ENCODE measurements around the gene FNIP1.
"Not testable (repeated sequence)": the region's sequence is repeated elsewhere in the genome, so short reads cannot be mapped to it uniquely, and the experiment has no call there.

Gene FNIP1

DNA sequence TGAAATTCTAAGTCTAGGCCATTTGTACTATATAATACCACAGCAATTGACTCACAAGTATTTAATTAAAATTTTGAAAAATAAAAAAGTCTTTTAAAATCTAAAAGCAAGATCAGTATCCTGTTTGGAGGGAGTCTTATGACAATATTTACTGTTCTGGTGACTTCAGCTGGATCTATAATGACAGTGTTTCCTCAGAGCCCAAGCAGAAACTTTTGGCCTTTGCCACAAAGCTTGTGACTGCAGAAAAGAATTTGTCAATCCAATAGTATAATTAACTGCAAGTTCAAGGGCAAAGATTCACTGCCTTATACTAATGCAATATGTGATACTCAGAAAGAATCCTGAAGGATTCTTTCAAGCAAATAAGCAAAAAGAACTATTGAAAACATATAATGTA is 112.2 kb downstream of the FNIP1 start:
- no peak for DNase-seq (ENCODE audit: low read depth in 2 of 2)

GRCh38 chr5:131684051-131684450 is 112.8 kb downstream of the FNIP1 start:
- no peak for DNase-seq (ENCODE audit: low read depth in 2 of 2)

DNA sequence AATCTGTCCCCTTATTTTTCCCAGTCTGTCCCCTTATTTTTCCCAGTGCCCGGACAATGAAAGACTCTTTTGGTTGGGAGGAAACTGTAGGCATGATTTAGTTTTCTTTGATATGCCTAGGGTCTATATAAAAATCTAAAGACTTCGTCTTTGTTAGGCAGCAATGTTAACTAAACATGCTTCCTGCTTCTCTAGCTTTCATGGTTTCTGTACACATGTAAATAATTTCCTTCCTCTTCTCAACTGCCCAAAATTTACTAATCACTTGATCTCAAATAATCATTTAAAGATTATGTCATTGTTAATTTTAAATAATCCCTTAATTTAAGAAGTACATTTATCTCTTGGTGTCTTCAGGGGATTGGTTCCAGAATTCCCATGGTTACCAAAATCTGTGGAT is 114.0 kb downstream of the FNIP1 start:
- no peak for DNase-seq (ENCODE audit: low read depth in 2 of 2)

DNA sequence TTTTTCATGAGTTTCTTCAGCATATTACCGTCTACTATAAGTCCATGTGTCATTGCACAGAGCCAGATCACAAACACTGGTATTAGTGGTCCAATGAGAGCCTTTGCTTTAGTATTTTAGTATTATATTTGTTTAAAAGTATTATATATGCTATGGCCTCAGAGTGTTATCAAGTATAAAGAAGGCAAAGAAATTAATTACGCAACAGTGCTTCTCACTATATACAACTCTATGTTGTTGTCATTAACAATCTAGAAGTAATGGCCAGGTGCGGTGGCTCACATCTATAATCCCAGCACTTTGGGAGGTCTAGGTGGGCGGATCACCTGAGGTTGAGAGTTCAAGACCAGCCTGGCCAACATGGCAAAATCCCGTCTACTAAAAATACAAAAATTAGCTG is 114.6 kb downstream of the FNIP1 start:
- DNase-seq (ENCODE audit: low read depth in 2 of 2), result no peak

DNA sequence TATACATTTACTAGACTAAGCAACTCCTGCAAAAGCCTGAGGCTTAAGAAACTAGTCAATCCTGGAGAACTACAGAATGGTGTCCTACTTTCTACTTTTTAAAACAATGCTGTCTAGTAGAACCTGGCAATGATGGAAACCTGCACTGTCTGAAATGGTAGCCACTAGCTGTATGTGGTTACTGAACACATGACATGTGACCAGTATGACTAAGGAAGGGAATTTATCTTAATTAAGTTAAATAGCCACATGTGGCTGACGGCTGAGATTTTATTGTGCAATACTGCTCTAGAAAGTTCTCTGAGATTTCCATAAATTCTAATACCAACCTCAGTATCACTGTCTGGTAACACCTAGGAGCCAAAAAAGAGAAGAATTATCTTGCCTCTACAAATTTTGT is 116.9 kb downstream of the FNIP1 start:
- no peak for DNase-seq (ENCODE audit: low read depth in 2 of 2)

DNA sequence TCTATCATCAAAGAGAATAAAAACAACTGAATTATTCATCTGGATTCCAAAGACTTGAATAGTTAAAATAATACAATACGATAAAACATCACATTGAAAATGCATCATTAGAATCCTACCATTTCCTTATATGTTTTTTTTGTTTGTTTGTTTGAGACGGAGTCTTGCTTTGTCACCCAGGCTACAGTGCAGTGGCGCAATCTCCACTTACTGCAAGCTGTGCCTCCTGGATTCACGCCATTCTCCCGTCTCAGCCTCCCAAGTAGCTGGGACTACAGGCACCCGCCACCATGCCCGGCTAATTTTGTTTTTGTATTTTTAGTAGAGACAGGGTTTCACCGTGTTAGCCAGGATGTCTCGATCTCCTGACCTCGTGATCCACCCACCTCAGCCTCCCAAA is 118.5 kb downstream of the FNIP1 start:
- not testable (repeated sequence) for DNase-seq (ENCODE audit: low read depth in 2 of 2)

DNA sequence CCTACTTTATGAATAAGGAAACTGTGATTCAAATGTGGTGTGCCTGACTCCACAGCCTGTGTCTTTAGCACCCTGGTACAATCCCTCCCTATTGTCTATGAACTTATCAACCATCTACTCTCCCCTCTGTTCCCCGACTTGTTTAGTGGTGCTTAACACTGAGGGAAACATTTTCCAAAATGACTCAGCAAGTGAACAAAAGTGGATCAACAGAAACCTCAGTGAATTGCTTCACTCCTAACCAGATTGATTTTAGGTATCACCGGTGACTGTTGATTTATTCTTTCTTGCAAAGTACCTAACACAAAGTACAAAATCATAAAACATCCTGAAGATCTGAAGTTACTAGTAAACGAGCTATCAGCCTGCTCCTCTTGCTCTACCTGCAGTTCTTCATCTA is 119.7 kb downstream of the FNIP1 start:
- no peak for DNase-seq (ENCODE audit: low read depth in 2 of 2)

DNA sequence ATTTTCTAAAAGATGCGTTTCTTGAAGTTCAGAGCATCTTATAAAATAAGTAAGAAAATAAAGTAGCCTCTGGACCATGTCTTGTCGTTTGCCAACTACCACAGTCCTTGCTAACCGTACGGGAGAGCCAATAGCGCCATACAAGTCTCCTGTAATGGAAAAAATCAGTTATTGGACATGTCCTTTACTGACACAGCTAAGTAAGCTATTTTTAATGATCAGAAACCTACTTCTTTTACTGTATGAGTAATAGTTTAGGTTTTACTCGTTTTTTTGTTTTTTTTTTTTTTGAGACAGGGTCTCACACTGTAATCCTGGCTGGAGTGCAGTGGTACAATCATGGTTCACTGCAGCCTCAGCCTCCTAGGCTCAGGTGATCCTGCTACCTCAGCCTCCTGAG is 124.0 kb downstream of the FNIP1 start:
- DNase-seq (ENCODE audit: low read depth in 2 of 2), result no peak

DNA sequence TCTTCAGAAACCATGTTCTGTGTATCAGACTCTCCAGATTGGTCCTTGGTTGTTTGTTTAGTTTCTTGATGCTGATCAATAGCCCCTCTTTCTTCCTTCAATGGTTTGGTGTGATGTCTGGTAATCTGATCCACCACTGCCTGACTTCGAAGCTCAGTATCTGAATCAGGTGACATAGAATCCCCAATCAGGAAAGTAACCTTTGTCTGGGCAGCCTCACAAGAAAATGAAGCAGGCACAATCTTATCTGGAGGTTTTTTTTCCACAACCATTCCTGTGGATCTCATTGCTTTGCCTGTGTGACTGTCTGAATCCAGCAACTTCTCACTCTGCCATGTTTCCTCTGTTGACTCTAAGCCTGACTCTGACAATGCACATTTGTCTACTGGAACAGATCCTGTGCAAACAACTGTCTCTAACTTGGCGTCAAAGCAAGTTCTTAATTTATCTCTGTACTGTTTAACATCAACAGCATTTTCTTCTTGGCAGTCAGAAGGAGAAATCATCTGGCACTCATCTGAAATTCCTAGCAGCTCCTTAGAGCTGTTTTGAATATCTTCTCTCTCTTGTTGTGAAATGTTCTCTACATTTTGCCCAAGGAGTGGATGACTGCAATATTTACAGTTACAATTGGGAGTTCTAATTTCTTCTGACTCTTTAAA is 124.7 kb downstream of the FNIP1 start:
- DNase-seq (ENCODE audit: low read depth in 2 of 2), result no peak

DNA sequence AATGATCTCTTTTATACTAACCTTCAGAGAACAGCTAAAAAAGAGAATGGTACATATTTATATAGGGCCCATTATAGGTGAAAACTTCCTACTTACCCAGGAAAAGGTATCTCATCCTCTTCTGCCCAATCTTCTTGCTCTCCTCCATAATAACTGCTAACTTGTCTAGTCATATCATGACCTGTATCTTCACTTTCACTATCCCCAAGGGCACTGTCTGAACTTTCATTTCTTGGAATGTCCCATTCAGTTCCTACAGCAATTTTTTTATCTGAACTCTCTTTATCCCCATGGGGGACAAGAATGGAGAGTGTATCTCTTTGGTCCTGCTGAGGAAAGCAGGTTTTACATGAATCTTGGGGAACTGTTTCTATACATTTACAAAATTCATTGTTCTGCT is 125.4 kb downstream of the FNIP1 start:
- no peak for DNase-seq (ENCODE audit: low read depth in 2 of 2)

DNA sequence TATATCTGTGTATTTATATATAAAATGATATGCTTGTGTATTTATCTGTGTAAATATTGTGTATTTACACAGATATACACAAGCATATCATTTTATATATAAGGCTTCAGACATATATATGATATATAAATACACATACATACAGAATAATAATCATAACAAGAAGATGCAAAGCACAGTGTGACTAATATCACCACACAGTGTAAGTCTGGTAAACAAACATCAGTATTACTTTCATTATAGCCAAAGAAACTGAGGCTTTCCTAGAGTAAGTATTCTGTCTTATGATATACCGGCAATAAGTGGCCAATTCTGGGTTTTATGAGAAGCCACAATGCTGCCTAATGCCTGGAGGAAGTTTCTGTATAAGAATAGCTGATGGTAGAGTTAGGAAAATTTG is 131.9 kb downstream of the FNIP1 start:
- DNase-seq (ENCODE audit: low read depth in 2 of 2), result no peak

GRCh38 chr5:131661933-131662332 is 134.9 kb downstream of the FNIP1 start:
- no peak for DNase-seq (ENCODE audit: low read depth in 2 of 2)

DNA sequence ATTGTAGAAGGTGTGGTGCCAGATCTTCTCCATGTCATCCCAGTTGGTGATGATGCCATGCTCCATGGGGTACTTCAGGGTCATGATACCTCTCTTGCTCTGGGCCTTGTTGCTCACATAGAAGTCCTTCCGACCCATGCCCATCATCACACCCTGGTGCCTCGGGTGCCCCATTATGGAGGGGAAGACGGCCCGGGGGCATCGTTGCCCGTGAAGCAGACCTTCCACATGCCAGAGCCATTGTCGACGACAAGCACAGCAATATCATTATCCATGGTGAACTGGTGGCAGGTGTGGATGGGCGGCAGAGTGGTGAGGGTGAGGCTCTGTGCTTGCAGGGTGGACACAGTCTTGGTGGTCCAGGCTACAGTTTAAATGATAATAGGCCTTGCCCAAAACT is 137.0 kb downstream of the FNIP1 start:
- no peak for DNase-seq (ENCODE audit: low read depth in 2 of 2)

DNA sequence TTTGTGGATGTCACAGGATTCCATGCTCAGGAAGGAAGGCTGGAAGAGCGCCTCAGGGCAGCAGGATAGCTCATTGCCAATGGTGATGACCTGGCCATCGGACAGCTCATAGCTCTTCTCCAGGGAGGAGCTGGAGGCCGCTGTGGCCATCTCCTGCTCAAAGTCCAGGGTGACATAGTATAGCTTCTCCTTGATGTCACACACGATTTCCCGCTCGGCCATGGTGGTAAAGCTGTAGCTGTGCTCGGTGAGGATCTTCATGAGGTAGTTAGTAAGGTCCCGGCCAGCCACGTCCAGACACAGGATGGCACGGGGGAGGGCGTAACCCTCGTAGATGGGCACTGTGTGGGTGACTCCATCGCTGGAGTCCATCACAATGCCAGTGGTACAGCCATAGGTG is 137.5 kb downstream of the FNIP1 start:
- DNase-seq (ENCODE audit: low read depth in 2 of 2), result no peak

- DNase-seq (ENCODE audit: low read depth in 2 of 2), result no peak
Measured at GRCh38 chr5:131654776-131655175, 142.0 kb downstream of the FNIP1 start.

DNA sequence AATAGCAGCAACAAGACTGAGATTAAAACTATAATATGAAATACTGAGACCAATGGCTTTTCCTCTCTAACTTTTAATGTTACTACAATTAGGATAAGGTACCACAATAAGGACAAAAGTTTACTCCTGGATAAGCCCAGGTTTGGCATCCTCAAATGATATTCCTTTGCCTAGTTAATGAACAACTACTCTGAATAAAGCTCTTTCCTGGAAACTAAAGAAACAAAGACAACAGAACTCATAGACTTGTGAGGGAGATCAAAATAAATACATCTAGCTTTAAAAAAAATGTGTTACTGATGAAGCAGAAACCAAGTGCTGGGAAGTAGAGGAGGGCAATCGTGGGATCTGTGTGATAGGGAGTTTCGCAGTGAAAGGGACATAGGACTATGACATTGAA is 142.5 kb downstream of the FNIP1 start:
- DNase-seq (ENCODE audit: low read depth in 2 of 2), result no peak

GRCh38 chr5:131649161-131649560 is 147.7 kb downstream of the FNIP1 start:
- DNase-seq (ENCODE audit: low read depth in 2 of 2), result no peak

GRCh38 chr5:131647048-131647769 is 149.6 kb downstream of the FNIP1 start:
- DNase-seq (ENCODE audit: low read depth in 2 of 2), result no peak

DNA sequence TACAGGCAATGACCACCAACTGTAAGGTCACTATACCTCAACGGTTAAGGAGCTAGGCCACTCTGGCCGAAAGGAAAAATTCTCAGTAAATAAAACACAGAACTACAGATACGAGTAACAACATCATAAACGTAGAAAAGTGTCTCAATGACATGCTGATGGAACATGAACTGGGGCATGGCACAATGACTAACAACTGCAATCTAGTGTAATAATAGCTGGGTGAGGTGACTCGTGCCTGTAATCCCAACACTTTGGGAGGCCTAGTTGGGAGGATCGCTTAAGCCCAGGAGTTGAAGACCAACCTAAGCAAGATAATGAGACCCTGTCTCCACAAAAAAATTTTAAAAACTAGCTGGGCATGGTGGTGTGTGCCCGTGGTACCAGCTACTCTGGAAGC is 152.0 kb downstream of the FNIP1 start:
- DNase-seq (ENCODE audit: low read depth in 2 of 2), result no peak

- no peak for DNase-seq (ENCODE audit: low read depth in 2 of 2)
Measured at GRCh38 chr5:131644370-131644769, 152.4 kb downstream of the FNIP1 start.

- no peak for DNase-seq (ENCODE audit: low read depth in 2 of 2)
Measured at GRCh38 chr5:131641494-131641893, 155.3 kb downstream of the FNIP1 start.

DNA sequence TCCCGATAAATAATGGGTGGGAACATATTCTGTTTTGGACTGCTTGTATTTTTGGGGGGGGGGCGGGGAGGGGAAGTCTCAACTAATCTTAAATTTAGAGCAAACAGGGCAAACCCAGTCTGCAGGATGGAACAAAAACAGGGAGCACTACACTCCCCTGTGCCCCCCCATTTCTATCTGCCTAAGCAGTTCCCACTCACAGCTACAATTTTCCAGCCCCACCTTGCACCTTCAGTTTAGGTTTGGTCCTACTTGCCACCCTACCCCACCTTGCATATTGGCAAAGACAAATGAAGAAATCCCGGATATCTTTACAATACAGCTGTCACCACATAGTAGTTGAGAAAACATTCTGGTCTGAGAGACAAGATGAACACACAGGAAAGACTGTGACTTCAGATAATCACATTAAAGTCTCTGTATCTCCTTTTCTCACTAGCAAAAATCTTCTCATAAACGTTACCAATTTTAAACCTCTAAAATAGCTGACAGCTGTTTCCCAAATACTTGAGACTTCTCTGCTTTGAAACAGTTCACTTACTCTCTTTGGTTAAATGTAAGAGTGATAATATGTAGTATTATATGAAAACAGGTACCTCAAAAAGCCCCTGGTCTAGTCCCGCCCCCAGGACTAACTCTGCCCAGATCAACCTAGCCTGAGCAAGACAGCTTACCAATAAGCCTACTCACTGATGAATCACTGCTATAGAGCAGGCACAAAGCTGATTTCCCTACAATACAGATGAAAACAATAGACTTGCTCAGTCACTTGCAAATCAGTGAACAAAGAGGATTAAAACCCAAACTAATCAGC is 156.6 kb downstream of the FNIP1 start:
- peak; percentile 51 to 59 for DNase-seq (ENCODE audit: low read depth in 2 of 2)

GRCh38 chr5:131639148-131639547 is 157.7 kb downstream of the FNIP1 start:
- DNase-seq (ENCODE audit: low read depth in 2 of 2), result no peak

Measured in stimulated activated CD4-positive, alpha-beta T cell treated with anti-CD3 and anti-CD28 coated beads, Interleukin-15, amount 100 ng/mL, for 48 hours (primary cell).